NCI-H345 treated with DMSO at 0.1 percent for 48 hours (cell line): ENCODE data around the gene HOXD10.

Experiments
- DNase-seq: peaks from one replicate; lab custom pipeline; 2025; ENCODE audit not compliant: unreplicated experiment; lab: John Stamatoyannopoulos, UW

The HOXD10 gene

GRCh38 chr2:176132205-176133171, 15.9 kb downstream of the HOXD10 start:
- no peak for DNase-seq

- no peak for DNase-seq
Observed at GRCh38 chr2:176133389-176133788, 16.8 kb downstream of the HOXD10 start.

- no peak for DNase-seq
Observed at GRCh38 chr2:176134035-176134434, 17.5 kb downstream of the HOXD10 start.

GRCh38 chr2:176135035-176135440, 18.5 kb downstream of the HOXD10 start:
- DNase-seq: no peak

- no peak for DNase-seq
Observed at GRCh38 chr2:176136374-176137251, 20.0 kb downstream of the HOXD10 start.

- no peak for DNase-seq
Observed at GRCh38 chr2:176137252-176137580, 20.6 kb downstream of the HOXD10 start.

GRCh38 chr2:176137906-176138305, 21.3 kb downstream of the HOXD10 start:
- DNase-seq: no peak

GRCh38 chr2:176138526-176138922, 21.9 kb downstream of the HOXD10 start:
- DNase-seq: no peak

- no peak for DNase-seq
Observed at GRCh38 chr2:176138923-176139660, 22.5 kb downstream of the HOXD10 start.

- no peak for DNase-seq
Observed at GRCh38 chr2:176139661-176140512, 23.3 kb downstream of the HOXD10 start.

GRCh38 chr2:176140513-176141317, 24.1 kb downstream of the HOXD10 start:
- DNase-seq: peak; percentile 51

- DNase-seq: no peak
Observed at GRCh38 chr2:176142281-176142680, 25.7 kb downstream of the HOXD10 start.

- no peak for DNase-seq
Observed at GRCh38 chr2:176145085-176145969, 28.7 kb downstream of the HOXD10 start.

- DNase-seq: no peak
Observed at GRCh38 chr2:176146101-176146500, 29.5 kb downstream of the HOXD10 start.

GRCh38 chr2:176146645-176147044, 30.1 kb downstream of the HOXD10 start:
- DNase-seq: no peak

- no peak for DNase-seq
Observed at GRCh38 chr2:176147210-176147799, 30.7 kb downstream of the HOXD10 start.

- DNase-seq: no peak
Observed at GRCh38 chr2:176147800-176148496, 31.4 kb downstream of the HOXD10 start.
